Effector memory CD4-positive, alpha-beta T cell (primary cell): Measurements from ENCODE around the gene MICAL2.

ENCODE experiments used
- DNase-seq, 3 donors: peaks; one replicate each; pipeline ENCODE4 v3.0.0-alpha.2; 2020
- H3K27ac ChIP-seq: 2 replicates; pipeline ENCODE4 v1.7.0; 2013; ENCODE audit warnings: mild to moderate bottlenecking, low read length, moderate library complexity; ENCODE audit not compliant: insufficient read depth, poor library complexity, severe bottlenecking
- H3K27me3 ChIP-seq: replicated peaks from 2 replicates; pipeline ENCODE4 v1.7.0; 2013; ENCODE audit warnings: mild to moderate bottlenecking, low read length; ENCODE audit not compliant: insufficient read depth, control insufficient read depth, poor library complexity, severe bottlenecking
- H3K36me3 ChIP-seq: 2 replicates; pipeline ENCODE4 v1.7.0; 2013; ENCODE audit warnings: mild to moderate bottlenecking, low read length, moderate library complexity; ENCODE audit not compliant: control insufficient read depth, insufficient read depth
- H3K4me1 ChIP-seq: 2 replicates; pipeline ENCODE4 v1.7.0; 2013; ENCODE audit warnings: low read length, mild to moderate bottlenecking; ENCODE audit not compliant: control insufficient read depth, insufficient read depth, poor library complexity, severe bottlenecking
- H3K4me3 ChIP-seq: 2 replicates; pipeline ENCODE4 v1.7.0; 2013; ENCODE audit warnings: low read length, low read depth, mild to moderate bottlenecking; ENCODE audit not compliant: insufficient read depth, poor library complexity, severe bottlenecking
- H3K9me3 ChIP-seq: 2 replicates; pipeline ENCODE4 v1.7.0; 2013; ENCODE audit warnings: mild to moderate bottlenecking, low read length, moderate library complexity; ENCODE audit not compliant: control insufficient read depth

Gene MICAL2

GRCh38 chr11:12224537-12224893 lies 114.1 kb downstream of the MICAL2 start:
- peak; percentile 83 to 87 (median 84) for DNase-seq
- H3K27me3 ChIP-seq, result no peaks in the 10 kb centered on the region
- peaks cover 13% of the 10 kb centered on the region for H3K36me3 ChIP-seq
- peaks cover 41% of the 10 kb centered on the region for H3K4me1 ChIP-seq
- H3K4me3 ChIP-seq, result peak overlapping the region; percentile 41
- no peaks in the 10 kb centered on the region for H3K9me3 ChIP-seq
- peak overlapping the region; percentile 70 for H3K27ac ChIP-seq

DNA sequence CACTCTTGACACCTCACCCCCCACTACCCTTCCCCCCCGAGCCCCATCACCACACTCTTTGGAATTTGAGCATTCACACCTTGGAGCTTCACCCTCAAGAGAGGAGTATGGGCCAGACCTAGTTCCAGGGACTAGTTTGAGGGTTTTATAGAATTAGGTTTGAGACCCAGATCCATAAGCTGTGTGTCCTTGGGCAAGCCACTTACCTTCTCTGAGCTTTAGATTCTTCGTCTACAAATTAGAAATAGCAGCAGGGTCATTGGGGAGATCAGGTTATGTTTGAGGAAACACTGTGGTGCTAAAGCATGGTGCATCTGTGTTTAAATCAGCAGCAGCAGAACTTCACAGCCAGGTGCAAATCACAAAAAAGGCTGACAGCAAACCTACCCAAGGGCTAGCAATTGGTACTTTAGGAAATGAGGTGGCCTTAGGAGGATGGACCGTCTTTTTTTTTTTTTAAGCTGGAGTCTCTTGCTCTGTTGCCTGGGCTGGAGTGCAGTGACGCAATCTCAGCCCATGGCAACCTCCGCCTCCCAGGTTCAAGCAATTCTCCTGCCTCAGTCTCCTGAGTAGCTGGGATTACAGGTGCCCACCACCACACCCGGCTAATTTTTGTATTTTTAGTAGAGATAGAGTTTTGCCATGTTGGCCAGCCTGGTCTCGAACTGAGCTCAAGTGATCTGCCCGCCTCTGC lies 114.8 kb downstream of the MICAL2 start:
- DNase-seq, result no peak
- Histone ChIP-seq H3K9me3 (no peaks in the 10 kb centered on the region), H3K27me3 (no peaks in the 10 kb centered on the region), H3K4me1 (peaks cover 41% of the 10 kb centered on the region), H3K27ac (peak overlapping the region; percentile 70), H3K36me3 (peaks cover 20% of the 10 kb centered on the region), H3K4me3 (no peak overlapping the region)

GRCh38 chr11:12226093-12226492 lies 115.7 kb downstream of the MICAL2 start:
- H3K36me3 ChIP-seq, result peaks cover 26% of the 10 kb centered on the region

DNA sequence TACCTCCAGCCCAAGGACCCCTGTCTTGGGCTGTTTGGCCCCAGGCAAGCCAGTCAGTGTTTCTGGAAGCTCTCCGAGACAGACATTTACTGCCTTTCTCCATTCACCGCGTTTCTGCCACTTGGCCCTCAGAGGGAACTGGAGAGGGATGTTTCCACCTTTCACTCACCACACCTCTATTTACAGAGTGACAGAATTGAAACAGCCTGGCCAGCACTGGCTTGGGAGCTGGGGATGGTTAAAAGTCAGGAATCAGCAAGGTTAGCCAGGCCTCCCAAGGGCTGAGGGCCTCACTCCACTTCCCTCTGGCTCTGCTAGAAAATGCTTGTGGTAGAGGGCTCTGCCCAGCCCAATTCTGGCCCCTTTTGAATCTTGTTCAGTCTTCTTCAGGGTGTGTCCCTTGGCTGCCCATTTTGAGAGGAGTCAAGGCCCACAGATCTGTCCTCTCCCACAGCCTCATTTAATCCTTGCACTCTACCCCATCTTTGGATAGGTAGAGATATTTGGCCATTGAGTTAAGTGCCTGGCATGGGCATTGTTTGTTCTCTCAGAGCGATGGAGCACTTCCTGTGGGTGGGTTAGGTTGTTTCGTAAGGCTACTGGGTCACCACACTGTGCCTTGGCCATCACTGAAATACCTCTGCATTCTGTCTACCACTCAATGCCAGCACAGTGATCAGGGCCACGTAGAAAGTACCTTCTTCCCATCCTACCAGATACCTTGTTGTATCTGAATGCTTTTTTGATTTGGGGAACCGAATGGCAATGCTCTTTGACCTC lies 119.2 kb downstream of the MICAL2 start:
- H3K27me3 ChIP-seq, result no peaks in the 10 kb centered on the region
- H3K4me3 ChIP-seq, result no peak overlapping the region
- peaks cover 7% of the 10 kb centered on the region for H3K4me1 ChIP-seq
- H3K9me3 ChIP-seq, result no peaks in the 10 kb centered on the region
- DNase-seq, result no peak
- H3K27ac ChIP-seq, result no peak overlapping the region
- peaks cover 26% of the 10 kb centered on the region for H3K36me3 ChIP-seq

More at GRCh38 chr11:12226093-12226492, 115.7 kb downstream of the MICAL2 start:
- no peak for DNase-seq
- Histone ChIP-seq H3K4me3 (no peak overlapping the region), H3K27ac (no peak overlapping the region), H3K9me3 (no peaks in the 10 kb centered on the region), H3K27me3 (no peaks in the 10 kb centered on the region), H3K4me1 (peaks cover 41% of the 10 kb centered on the region)

GRCh38 chr11:12232160-12232559 lies 121.8 kb downstream of the MICAL2 start:
- Histone ChIP-seq H3K4me3 (no peak overlapping the region), H3K27me3 (no peaks in the 10 kb centered on the region), H3K36me3 (peaks cover 24% of the 10 kb centered on the region), H3K27ac (no peak overlapping the region), H3K4me1 (peaks cover 14% of the 10 kb centered on the region), H3K9me3 (no peaks in the 10 kb centered on the region)
- DNase-seq, result no peak

- Histone ChIP-seq H3K27ac (no peak overlapping the region), H3K4me1 (peaks cover 14% of the 10 kb centered on the region), H3K27me3 (no peaks in the 10 kb centered on the region), H3K36me3 (peaks cover 24% of the 10 kb centered on the region), H3K4me3 (no peak overlapping the region), H3K9me3 (no peaks in the 10 kb centered on the region)
- no peak for DNase-seq
Measured at GRCh38 chr11:12232817-12233601, 122.6 kb downstream of the MICAL2 start.

- H3K9me3 ChIP-seq, result no peaks in the 10 kb centered on the region
- no peak overlapping the region for H3K4me3 ChIP-seq
- peaks cover 21% of the 10 kb centered on the region for H3K36me3 ChIP-seq
- peaks cover 14% of the 10 kb centered on the region for H3K4me1 ChIP-seq
- DNase-seq, result no peak
- H3K27me3 ChIP-seq, result no peaks in the 10 kb centered on the region
- H3K27ac ChIP-seq, result no peak overlapping the region
Measured at GRCh38 chr11:12233602-12233925, 123.2 kb downstream of the MICAL2 start.

- Histone ChIP-seq H3K4me1 (peaks cover 14% of the 10 kb centered on the region), H3K27ac (no peak overlapping the region)
- DNase-seq, result no peak
Measured at GRCh38 chr11:12234221-12234620, 123.8 kb downstream of the MICAL2 start.

GRCh38 chr11:12235080-12235479 lies 124.7 kb downstream of the MICAL2 start:
- no peak overlapping the region for H3K27ac ChIP-seq
- no peaks in the 10 kb centered on the region for H3K9me3 ChIP-seq
- no peak overlapping the region for H3K4me3 ChIP-seq
- peaks cover 14% of the 10 kb centered on the region for H3K4me1 ChIP-seq
- no peak for DNase-seq
- peaks cover 16% of the 10 kb centered on the region for H3K36me3 ChIP-seq
- no peaks in the 10 kb centered on the region for H3K27me3 ChIP-seq

More at GRCh38 chr11:12234221-12234620, 123.8 kb downstream of the MICAL2 start:
- peaks cover 19% of the 10 kb centered on the region for H3K36me3 ChIP-seq
- no peak overlapping the region for H3K4me3 ChIP-seq
- no peaks in the 10 kb centered on the region for H3K27me3 ChIP-seq
- H3K9me3 ChIP-seq, result no peaks in the 10 kb centered on the region

DNA sequence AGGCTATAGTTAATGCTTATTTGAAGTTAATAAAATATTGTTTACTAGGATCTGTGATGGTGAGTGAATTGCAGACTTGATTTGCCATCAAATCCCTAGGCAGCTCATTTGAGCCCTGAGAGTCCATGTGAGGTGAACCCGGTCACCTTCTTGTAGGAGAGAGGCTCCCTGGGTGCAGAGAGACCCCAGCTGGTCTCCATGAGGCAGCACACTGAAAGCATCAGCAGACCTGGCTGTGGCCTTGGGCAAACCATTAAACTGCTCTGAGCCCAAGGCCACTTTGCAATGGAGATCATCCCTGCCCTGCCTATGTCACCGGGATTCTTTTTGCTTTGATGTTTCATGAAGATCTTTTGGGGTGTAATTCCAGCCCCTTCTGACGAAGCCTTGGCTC lies 125.2 kb downstream of the MICAL2 start:
- Histone ChIP-seq H3K4me1 (peaks cover 14% of the 10 kb centered on the region), H3K27me3 (no peaks in the 10 kb centered on the region), H3K36me3 (peaks cover 16% of the 10 kb centered on the region), H3K9me3 (no peaks in the 10 kb centered on the region), H3K27ac (peak overlapping the region; percentile 52), H3K4me3 (no peak overlapping the region)
- no peak for DNase-seq
